HCT116 (cell line): ENCODE measurements around the gene SYNE1. TPM values are rescaled to one million over a fixed set of nuclear protein-coding genes. Genes with fewer than 3 reads are reported as not detected.

Experiments
- ATAC-seq: fragments of 200-7000 bp; cut with Tn5 transposase; 2 replicates; pipeline ENCODE4 v1.9.1; 2020; ENCODE audit warnings: mild to moderate bottlenecking, moderate library complexity
- BruUV-seq: library from RNA; stranded (reverse); fragments of 400-500 nt; replicated peaks from 2 replicates; lab custom pipeline; 2021; lab: Mats Ljungman, UMichigan
- CTCF ChIA-PET: fragments of 300-600 bp; sonication (Branson Sonifier 250); formaldehyde crosslinking; loops from one replicate; lab custom pipeline; 2021; ENCODE audit warnings: antibody characterized with exemption; lab: Charles Lee
- POLR2A ChIA-PET: fragments of 300-600, 350-600 bp; sonication (Branson Sonifier 250); formaldehyde crosslinking; loops from one replicate; lab custom pipeline; 2021; ENCODE audit warnings: antibody characterized with exemption; lab: Charles Lee
- RAD21 ChIA-PET, 2 experiments: fragments of 300-600 bp; sonication (Branson Sonifier 250); formaldehyde crosslinking; loops; one replicate each; lab custom pipeline; 2023; ENCODE audit warnings: low total read pairs in 2 of 2; ENCODE audit not compliant: uncharacterized antibody in 2 of 2, unreplicated experiment in 2 of 2, low non-redundant PET in 1 of 2; lab: Charles Lee
- DNase-seq: peaks from one replicate; pipeline ENCODE4 v3.0.0-alpha.2; 2010; ENCODE audit warnings: low read depth, low spot score
- H2AFZ ChIP-seq: fragments of 200-600 bp; shearing (Covaris generic), sonication (generic); 2 replicates; pipeline ENCODE4 v1.6.1; 2017; ENCODE audit warnings: low read depth, mixed run types, mixed read lengths, antibody characterized with exemption, low read length; ENCODE audit not compliant: poor library complexity, severe bottlenecking
- H3K27ac ChIP-seq: 2 replicates; pipeline ENCODE4 v1.5.1; 2012; ENCODE audit warnings: low read depth, low read length
- H3K27me3 ChIP-seq: fragments of 200-600 bp; sonication (generic); 2 replicates; pipeline ENCODE4 v1.6.1; 2016; ENCODE audit warnings: mixed run types, low read length, mixed read lengths; ENCODE audit not compliant: insufficient read depth
- H3K36me3 ChIP-seq, 2 experiments: fragments of 200-500 bp in 1 of 2; fragments of 200-600 bp in 1 of 2; sonication (Bioruptor generic) in 1 of 2; sonication (generic) in 1 of 2; 2 replicates each; pipeline versions ENCODE4 v1.5.1 to v1.6.1; 2014 to 2016; ENCODE audit warnings: low read length in 2 of 2, inconsistent platforms in 1 of 2, mixed read lengths in 1 of 2, mixed run types in 1 of 2; ENCODE audit not compliant: insufficient read depth in 2 of 2, control insufficient read depth in 1 of 2
- H3K4me1 ChIP-seq, 2 experiments: fragments of 200-600 bp in 1 of 2; sonication (generic) in 1 of 2; 2 replicates each; pipeline versions ENCODE4 v1.5.1 to v1.6.1; 2012 to 2017; ENCODE audit warnings: low read length in 2 of 2, inconsistent platforms in 1 of 2, mild to moderate bottlenecking in 1 of 2, mixed read lengths in 1 of 2, mixed run types in 1 of 2, moderate library complexity in 1 of 2; ENCODE audit not compliant: insufficient read depth in 2 of 2, control insufficient read depth in 1 of 2
- H3K4me2 ChIP-seq: fragments of 200-600 bp; sonication (generic); 2 replicates; pipeline ENCODE4 v1.6.1; 2017; ENCODE audit warnings: mixed run types, low read length, mixed read lengths
- H3K4me3 ChIP-seq, 2 experiments: fragments of 200-600 bp in 1 of 2; sonication (generic) in 1 of 2; replicated peaks in 1 of 2; 2 replicates each; pipeline ENCODE4 v1.5.1; 2011 to 2016; ENCODE audit warnings: low read length in 2 of 2, control low read depth in 1 of 2, low read depth in 1 of 2, mild to moderate bottlenecking in 1 of 2, mixed read lengths in 1 of 2, mixed run types in 1 of 2
- H3K79me2 ChIP-seq: fragments of 200-600 bp; sonication (generic); 2 replicates; pipeline ENCODE4 v1.6.1; 2017; ENCODE audit warnings: mild to moderate bottlenecking, mixed run types, low read length, moderate library complexity, mixed read lengths; ENCODE audit not compliant: insufficient read depth
- H3K9ac ChIP-seq: fragments of 200-600 bp; sonication (generic); 2 replicates; pipeline ENCODE4 v1.6.1; 2016; ENCODE audit warnings: low read length, mixed read lengths
- H3K9me2 ChIP-seq: fragments of 200-600 bp; sonication (generic), shearing (Covaris generic); 2 replicates; pipeline ENCODE4 v1.6.1; 2017; ENCODE audit warnings: mixed run types, mild to moderate bottlenecking, moderate library complexity; ENCODE audit not compliant: insufficient read depth
- H3K9me3 ChIP-seq, 2 experiments: fragments of 200-500 bp in 1 of 2; fragments of 200-600 bp in 1 of 2; sonication (Bioruptor generic) in 1 of 2; sonication (generic) in 1 of 2; 2 replicates each; pipeline ENCODE4 v1.6.1; 2014 to 2017; ENCODE audit warnings: low read length in 2 of 2, mixed read lengths in 2 of 2, inconsistent platforms in 1 of 2, low read depth in 1 of 2, mild to moderate bottlenecking in 1 of 2, mixed run types in 1 of 2, moderate library complexity in 1 of 2; ENCODE audit not compliant: control insufficient read depth in 1 of 2, insufficient read depth in 1 of 2
- H4K20me1 ChIP-seq: fragments of 200-600 bp; sonication (generic), shearing (Covaris generic); 2 replicates; pipeline ENCODE4 v1.6.1; 2017; ENCODE audit warnings: mixed run types, mild to moderate bottlenecking, moderate library complexity; ENCODE audit not compliant: insufficient read depth
- CBX3 ChIP-seq: IDR thresholded peaks from 2 replicates; pipeline ENCODE4 v1.6.1; 2012; ENCODE audit warnings: low read depth
- ELF1 ChIP-seq: IDR thresholded peaks from 2 replicates; pipeline ENCODE4 v1.6.1; 2012; ENCODE audit warnings: low read depth, borderline replicate concordance
- EZH2phosphoT487 ChIP-seq: fragments of 200-600 bp; IDR thresholded peaks from 2 replicates; pipeline ENCODE4 v1.6.1; 2018; ENCODE audit warnings: antibody characterized with exemption, borderline replicate concordance
- FOSL1 ChIP-seq: IDR thresholded peaks from 2 replicates; pipeline ENCODE4 v1.6.1; 2012; ENCODE audit warnings: low read depth
- MAX ChIP-seq: IDR thresholded peaks from 2 replicates; pipeline ENCODE4 v1.6.1; 2012
- POLR2AphosphoS5 ChIP-seq: IDR thresholded peaks from 2 replicates; pipeline ENCODE4 v1.6.1; 2011; ENCODE audit warnings: mild to moderate bottlenecking, low read depth, low read length, moderate library complexity
- SIN3A ChIP-seq: IDR thresholded peaks from 2 replicates; pipeline ENCODE4 v1.6.1; 2012; ENCODE audit warnings: low read depth
- SP1 ChIP-seq: IDR thresholded peaks from 2 replicates; pipeline ENCODE4 v1.6.1; 2012; ENCODE audit warnings: low read depth
- YY1 ChIP-seq: IDR thresholded peaks from 2 replicates; pipeline ENCODE4 v1.6.1; 2011; ENCODE audit warnings: low read length, low read depth, moderate library complexity, mild to moderate bottlenecking; ENCODE audit not compliant: insufficient replicate concordance; ENCODE audit errors: extremely low read depth
- ZBTB33 ChIP-seq: IDR thresholded peaks from 2 replicates; pipeline ENCODE4 v1.6.1; 2011; ENCODE audit warnings: mild to moderate bottlenecking, low read length, moderate library complexity; ENCODE audit not compliant: insufficient replicate concordance; ENCODE audit errors: extremely low read depth
- ZFX ChIP-seq: fragments of 450-650 bp; IDR thresholded peaks from 2 replicates; pipeline ENCODE4 v1.6.1; 2017
- ZNF274 ChIP-seq: fragments of 200-500 bp; sonication (Bioruptor generic); IDR thresholded peaks from 2 replicates; pipeline ENCODE4 v1.6.1; 2014; ENCODE audit warnings: mild to moderate bottlenecking, low read depth, low read length, inconsistent platforms
- intact Hi-C: fragments of 100-400 bp; cut with micrococcal nuclease; formaldehyde crosslinking; loops from 2 replicates; pipeline ENCODE4 v1.10.0; 2022
- total RNA-seq: library from RNA; stranded (reverse); gene quantifications from one replicate; pipeline ENCODE4 v1.2.1, GENCODE V29; 2021; ENCODE audit not compliant: unreplicated experiment

The SYNE1 gene
- total RNA-seq, 1 experiment from 2014 or later: 5.4 TPM

- H3K36me3 ChIP-seq: no peaks in the 10 kb centered on the region
- no peak for ATAC-seq
- TF ChIP-seq MAX (no peak), ELF1 (no peak), ZNF274 (no peak), SIN3A (no peak), POLR2AphosphoS5 (no peak), SP1 (no peak), YY1 (no peak), FOSL1 (no peak), CBX3 (no peak), ZBTB33 (no peak), ZFX (no peak), EZH2phosphoT487 (no peak)
- no peak overlapping the region for H3K4me3 ChIP-seq
- no peaks in the 10 kb centered on the region for H3K27me3 ChIP-seq
- no TSS peak for BruUV-seq
- POLR2A ChIA-PET: no interaction called here
- H2AFZ ChIP-seq: no peak overlapping the region
- H3K4me2 ChIP-seq: no peak overlapping the region
- H3K4me1 ChIP-seq: no peaks in the 10 kb centered on the region
- no peaks in the 10 kb centered on the region for H4K20me1 ChIP-seq
- no peaks in the 10 kb centered on the region for H3K9me2 ChIP-seq
- CTCF ChIA-PET: no interaction called here
- H3K79me2 ChIP-seq: no peaks in the 10 kb centered on the region
- intact Hi-C loops: no loop called here
- no peak overlapping the region for H3K27ac ChIP-seq
- no peak for DNase-seq
- no peak overlapping the region for H3K9ac ChIP-seq
- RAD21 ChIA-PET: no interaction called here
- no peaks in the 10 kb centered on the region for H3K9me3 ChIP-seq
These were observed 396.0 kb downstream of the SYNE1 start for GRCh38 chr6:152241013-152241766.
